ENCODE data around the gene JUP. TPM values are rescaled to one million over a fixed set of nuclear protein-coding genes. Genes with fewer than 3 reads are reported as not detected.

JUP gene
- polyA plus RNA-seq, 1 donor from 2014 or later, result 46.1 TPM

GRCh38 chr17:41810659-41811548 lies 24.4 kb upstream of the JUP start:
- peak overlapping the region; percentile 51 for H3K4me2 ChIP-seq (ENCODE audit: low read length)
- H3F3A ChIP-seq (ENCODE audit: insufficient read depth, low read length, poor library complexity, severe bottlenecking), result no peaks in the 10 kb centered on the region
- no peaks in the 10 kb centered on the region for H3K27me3 ChIP-seq (ENCODE audit: insufficient read depth, low read depth, low read length)
- H3K4me3 ChIP-seq (ENCODE audit: low read length), result peak overlapping the region; percentile 81
- H2AFZ ChIP-seq (ENCODE audit: low read depth, low read length), result peak overlapping the region; percentile 56
- H4K20me1 ChIP-seq (ENCODE audit: insufficient read depth), result no peaks in the 10 kb centered on the region
- H3K27ac ChIP-seq (ENCODE audit: low read length), result peak overlapping the region; percentile 66
- H3K79me2 ChIP-seq (replicated peaks; ENCODE audit: insufficient read depth, low read length), result peaks cover 3% of the 10 kb centered on the region
- TF ChIP-seq SMC3 (conservative IDR thresholded peaks at IDR 0.05; ENCODE audit: poor library complexity) (no peak), CTCF (IDR thresholded peaks at IDR 0.05; ENCODE audit: poor library complexity, severe bottlenecking) (no peak), POLR2AphosphoS5 (IDR thresholded peaks at IDR 0.05) (no peak), TAF1 (IDR thresholded peaks at IDR 0.05; ENCODE audit: low read depth) (no peak), MXI1 (conservative IDR thresholded peaks at IDR 0.05; ENCODE audit: poor library complexity, severe bottlenecking) (no peak), RAD21 (conservative IDR thresholded peaks at IDR 0.05) (no peak), REST (IDR thresholded peaks at IDR 0.05; ENCODE audit: borderline replicate concordance) (no peak), EP300 (conservative IDR thresholded peaks at IDR 0.05; ENCODE audit: poor library complexity, severe bottlenecking) (no peak), EZH2 (IDR thresholded peaks at IDR 0.05; ENCODE audit: borderline replicate concordance, insufficient read depth, low read length, poor library complexity, severe bottlenecking) (no peak)
- no peaks in the 10 kb centered on the region for H3K9me2 ChIP-seq (ENCODE audit: insufficient read depth, low read length)
- no peaks in the 10 kb centered on the region for H3K36me3 ChIP-seq (ENCODE audit: insufficient read depth, low read length)
- H3K9me3 ChIP-seq (ENCODE audit: low read length), result no peaks in the 10 kb centered on the region
- peak overlapping the region; percentile 83 for H3K9ac ChIP-seq (ENCODE audit: low read length)

GRCh38 chr17:41806685-41807445 lies 20.4 kb upstream of the JUP start:
- Histone ChIP-seq H4K20me1 (ENCODE audit: insufficient read depth) (no peaks in the 10 kb centered on the region), H3K27me3 (ENCODE audit: insufficient read depth, low read depth, low read length) (no peaks in the 10 kb centered on the region), H3K9me2 (ENCODE audit: insufficient read depth, low read length) (no peaks in the 10 kb centered on the region), H3K4me2 (ENCODE audit: low read length) (no peak overlapping the region), H3K79me2 (replicated peaks; ENCODE audit: insufficient read depth, low read length) (no peaks in the 10 kb centered on the region), H3K4me3 (ENCODE audit: low read length) (no peak overlapping the region), H3K36me3 (ENCODE audit: insufficient read depth, low read length) (no peaks in the 10 kb centered on the region), H3K27ac (ENCODE audit: low read length) (no peak overlapping the region), H3F3A (ENCODE audit: insufficient read depth, low read length, poor library complexity, severe bottlenecking) (no peaks in the 10 kb centered on the region), H2AFZ (ENCODE audit: low read depth, low read length) (no peak overlapping the region), H3K9ac (ENCODE audit: low read length) (no peak overlapping the region), H3K9me3 (ENCODE audit: low read length) (no peaks in the 10 kb centered on the region)
- TF ChIP-seq MXI1 (conservative IDR thresholded peaks at IDR 0.05; ENCODE audit: poor library complexity, severe bottlenecking) (no peak), EZH2 (IDR thresholded peaks at IDR 0.05; ENCODE audit: borderline replicate concordance, insufficient read depth, low read length, poor library complexity, severe bottlenecking) (no peak), POLR2AphosphoS5 (IDR thresholded peaks at IDR 0.05) (no peak)

Measured in neural cell (in vitro differentiated cells).